ENCODE measurements around the gene NAT8L. TPM values are rescaled to one million over a fixed set of nuclear protein-coding genes. Genes with fewer than 3 reads are reported as not detected.

NAT8L gene
- total RNA-seq, 1 experiment from 2014 or later: 13.9 TPM

DNA sequence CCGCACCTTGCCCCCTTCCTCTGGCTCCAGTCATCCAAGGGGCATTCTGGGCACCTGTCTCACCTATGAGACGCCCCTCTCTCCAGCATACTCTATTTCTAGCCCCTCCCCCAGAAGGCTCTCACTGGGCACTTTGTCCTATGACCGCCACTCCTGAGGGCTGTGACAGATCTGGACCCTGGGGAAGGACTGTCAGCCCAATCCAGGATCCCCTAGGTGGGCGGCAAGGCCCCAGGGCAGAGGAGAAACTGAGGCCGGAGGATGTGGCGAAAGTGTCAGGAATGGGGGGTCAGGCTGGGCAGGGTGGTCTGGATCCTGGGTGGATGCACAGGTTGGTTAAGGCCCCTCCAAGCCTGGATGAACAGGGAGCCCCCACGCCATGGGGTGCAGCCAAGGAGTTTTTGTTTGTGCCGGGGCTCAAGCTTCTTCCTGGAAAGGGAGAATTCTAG is 16.2 kb upstream of the NAT8L start:
- WGBS (ENCODE audit: extremely low coverage, insufficient read length, low lambda C conversion rate): no CpG with 5 or more reads among the region's 8 CpGs
- Histone ChIP-seq H3K27ac (ENCODE audit: insufficient read length, low read depth, low read length) (no peak overlapping the region), H2BK20ac (ENCODE audit: low read depth, low read length, poor library complexity, severe bottlenecking) (no peak overlapping the region), H3K9ac (ENCODE audit: extremely low read depth, insufficient read length, low read length) (no peak overlapping the region), H3K18ac (ENCODE audit: insufficient read length, low read depth, low read length) (no peak overlapping the region), H2BK12ac (ENCODE audit: insufficient read length, low read depth, low read length) (no peak overlapping the region), H3K4me1 (ENCODE audit: insufficient read depth, low read length) (no peaks in the 10 kb centered on the region; the same call in 1 of the 2 replicates), H3K79me1 (ENCODE audit: insufficient read depth, low read depth, low read length, poor library complexity, severe bottlenecking) (no peaks in the 10 kb centered on the region), H3K56ac (ENCODE audit: insufficient read length, low read depth, low read length) (no peak overlapping the region), H4K91ac (ENCODE audit: insufficient read length, low read depth, low read length) (no peak overlapping the region), H2BK120ac (ENCODE audit: low read depth, low read length, poor library complexity, severe bottlenecking) (no peak overlapping the region), H3K9me3 (ENCODE audit: control insufficient read depth, low read depth, low read length) (no peaks in the 10 kb centered on the region), H2AFZ (ENCODE audit: low read length) (no peak overlapping the region), H4K5ac (ENCODE audit: insufficient read length, low read depth, low read length) (no peak overlapping the region), H3K4ac (ENCODE audit: low read depth, low read length) (no peak overlapping the region), H3K23ac (ENCODE audit: insufficient read length, low read depth, low read length) (no peak overlapping the region), H3K4me2 (ENCODE audit: insufficient read depth, insufficient read length, low read length) (peak overlapping the region; percentile 24), H2BK15ac (ENCODE audit: low read depth, low read length) (no peak overlapping the region), H4K20me1 (ENCODE audit: control insufficient read depth, insufficient read depth, insufficient read length) (no peaks in the 10 kb centered on the region), H3K14ac (ENCODE audit: insufficient read depth, low read length) (no peak overlapping the region), H3K79me2 (ENCODE audit: insufficient read depth, low read length) (no peaks in the 10 kb centered on the region), H3T11ph (ENCODE audit: low read length) (no peak overlapping the region), H2BK5ac (ENCODE audit: insufficient read length, low read length) (no peak overlapping the region), H4K8ac (replicated peaks; ENCODE audit: insufficient read length, low read depth, low read length) (no peak overlapping the region), H3K27me3 (ENCODE audit: insufficient read depth, low read length) (peaks cover 19% of the 10 kb centered on the region), H2AK5ac (ENCODE audit: insufficient read length, low read length) (no peak overlapping the region), H3K23me2 (ENCODE audit: insufficient read length, low read depth, low read length, poor library complexity, severe bottlenecking) (peaks cover 16% of the 10 kb centered on the region)
- peaks cover 69% of the 10 kb centered on the region for H3K27me3 Mint-ChIP-seq (ENCODE audit: low read depth)
- H3K9me3 Mint-ChIP-seq: 0 out of 5 replicates have a peak, but pooled peaks cover 0 to 2% of the 10 kb centered on the region in 2 experiments
- no peaks in the 10 kb centered on the region; a peak in 2 of 7 replicates for H3K36me3 Mint-ChIP-seq (ENCODE audit: insufficient read depth in 1 of 3, low read depth in 3 of 3)
- no peaks in the 10 kb centered on the region for H3K4me1 Mint-ChIP-seq
- DNase-seq: no peak
- peak overlapping the region; percentile 60 to 81 for H3K4me3 Mint-ChIP-seq
- no peak overlapping the region for H3K27ac Mint-ChIP-seq
- TF ChIP-seq, protein P1, sequence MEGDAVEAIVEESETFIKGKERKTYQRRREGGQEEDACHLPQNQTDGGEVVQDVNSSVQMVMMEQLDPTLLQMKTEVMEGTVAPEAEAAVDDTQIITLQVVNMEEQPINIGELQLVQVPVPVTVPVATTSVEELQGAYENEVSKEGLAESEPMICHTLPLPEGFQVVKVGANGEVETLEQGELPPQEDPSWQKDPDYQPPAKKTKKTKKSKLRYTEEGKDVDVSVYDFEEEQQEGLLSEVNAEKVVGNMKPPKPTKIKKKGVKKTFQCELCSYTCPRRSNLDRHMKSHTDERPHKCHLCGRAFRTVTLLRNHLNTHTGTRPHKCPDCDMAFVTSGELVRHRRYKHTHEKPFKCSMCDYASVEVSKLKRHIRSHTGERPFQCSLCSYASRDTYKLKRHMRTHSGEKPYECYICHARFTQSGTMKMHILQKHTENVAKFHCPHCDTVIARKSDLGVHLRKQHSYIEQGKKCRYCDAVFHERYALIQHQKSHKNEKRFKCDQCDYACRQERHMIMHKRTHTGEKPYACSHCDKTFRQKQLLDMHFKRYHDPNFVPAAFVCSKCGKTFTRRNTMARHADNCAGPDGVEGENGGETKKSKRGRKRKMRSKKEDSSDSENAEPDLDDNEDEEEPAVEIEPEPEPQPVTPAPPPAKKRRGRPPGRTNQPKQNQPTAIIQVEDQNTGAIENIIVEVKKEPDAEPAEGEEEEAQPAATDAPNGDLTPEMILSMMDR (conservative IDR thresholded peaks at IDR 0.05): no peak

Measured in H9 (cell line).